ENCODE results near the gene CARD11. TPM values are rescaled to one million over a fixed set of nuclear protein-coding genes. Genes with fewer than 3 reads are reported as not detected.

Gene CARD11
- total and polyA plus RNA-seq, 2 experiments from 2014 or later: 17.7 to 29.0 TPM

DNA sequence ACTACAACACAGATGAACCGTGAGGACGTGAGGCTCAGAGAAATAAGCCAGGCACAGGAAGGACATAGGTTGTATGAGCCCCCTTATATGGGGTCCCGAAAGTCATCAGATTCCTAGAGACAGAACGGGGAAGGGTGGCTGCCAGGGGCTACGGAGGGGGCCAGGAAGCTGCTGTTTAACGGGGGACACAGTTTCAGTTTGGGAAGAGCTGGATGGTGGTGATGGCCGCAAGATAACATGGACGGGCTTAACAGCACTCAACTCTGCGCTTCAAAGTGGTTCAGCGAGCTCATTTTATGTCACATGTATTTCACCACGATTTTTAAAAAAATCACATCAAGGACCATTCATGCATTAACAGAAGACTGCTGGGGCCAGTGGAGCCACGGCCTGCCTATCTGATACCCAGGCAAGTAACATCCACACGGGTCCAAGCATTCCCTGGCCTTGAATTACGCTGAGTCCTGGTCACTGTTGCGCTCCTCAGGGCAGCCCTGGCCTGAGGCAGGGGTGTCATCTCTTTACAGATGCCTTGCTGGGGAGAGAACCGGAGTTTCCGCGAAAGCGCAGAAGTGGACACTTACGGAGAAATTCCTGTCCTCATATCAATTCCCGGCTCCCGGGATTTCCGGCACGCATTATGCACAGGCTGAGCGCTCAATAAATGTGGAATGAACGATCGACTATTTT is 1.5 kb downstream of the CARD11 start:
- Mint-ChIP-seq H3K4me1 (peaks cover 13% of the 10 kb centered on the region), H3K27ac (no peak overlapping the region), H3K27me3 (ENCODE audit: insufficient read depth, low read depth, poor library complexity) (peaks cover 17% of the 10 kb centered on the region), H3K9me3 (no peaks in the 10 kb centered on the region), H3K36me3 (ENCODE audit: low read depth) (no peaks in the 10 kb centered on the region; the same call in 2 of the 3 replicates), H3K4me3 (peak overlapping the region; percentile 61)
- ATAC-seq: no peak
- no peaks in the 10 kb centered on the region for H3K9me2 ChIP-seq (ENCODE audit: insufficient read depth)
- 0 out of 2 replicates have a peak, but pooled peaks cover 3% of the 10 kb centered on the region for H3F3A ChIP-seq (replicated peaks; ENCODE audit: low read depth)
- peaks cover 5% of the 10 kb centered on the region; the same call in 1 of the 2 replicates for H3K4me1 ChIP-seq (ENCODE audit: insufficient read depth)
- no peaks in the 10 kb centered on the region for H3K27me3 ChIP-seq (ENCODE audit: insufficient read depth)
- H4K20me1 ChIP-seq (replicated peaks; ENCODE audit: insufficient read depth): no peaks in the 10 kb centered on the region
- H3K27ac ChIP-seq (ENCODE audit: low read depth): no peak overlapping the region
- DNase-seq (ENCODE audit: low spot score): no peak
- H3K36me3 ChIP-seq (ENCODE audit: insufficient read depth): no peaks in the 10 kb centered on the region
- peak overlapping the region; percentile 93 for H3K4me2 ChIP-seq
- H2AFZ ChIP-seq: peak overlapping the region; percentile 98; the same call in 1 of the 2 replicates
- H3K4me3 ChIP-seq: peak overlapping the region; percentile 91
- TF ChIP-seq CREB1 (CRISPR knock-in tag; IDR thresholded peaks at IDR 0.05; ENCODE audit: low read depth) (no peak), ZNF114 (CRISPR knock-in tag; IDR thresholded peaks at IDR 0.05) (no peak), EZH2 (IDR thresholded peaks at IDR 0.05; ENCODE audit: low read depth, unreplicated experiment) (no peak), ZNF331 (CRISPR knock-in tag; IDR thresholded peaks at IDR 0.05; ENCODE audit: low read depth) (no peak), POLR2AphosphoS5 (IDR thresholded peaks at IDR 0.05; ENCODE audit: low read depth) (no peak), NANOG (IDR thresholded peaks at IDR 0.05; ENCODE audit: borderline replicate concordance) (no peak), JUNB (IDR thresholded peaks at IDR 0.05; ENCODE audit: unreplicated experiment) (no peak), STAT1 (IDR thresholded peaks at IDR 0.05; ENCODE audit: unreplicated experiment) (no peak), EZH2phosphoT487 (IDR thresholded peaks at IDR 0.05; ENCODE audit: unreplicated experiment) (no peak)
- TF ChIP-seq, protein P1, sequence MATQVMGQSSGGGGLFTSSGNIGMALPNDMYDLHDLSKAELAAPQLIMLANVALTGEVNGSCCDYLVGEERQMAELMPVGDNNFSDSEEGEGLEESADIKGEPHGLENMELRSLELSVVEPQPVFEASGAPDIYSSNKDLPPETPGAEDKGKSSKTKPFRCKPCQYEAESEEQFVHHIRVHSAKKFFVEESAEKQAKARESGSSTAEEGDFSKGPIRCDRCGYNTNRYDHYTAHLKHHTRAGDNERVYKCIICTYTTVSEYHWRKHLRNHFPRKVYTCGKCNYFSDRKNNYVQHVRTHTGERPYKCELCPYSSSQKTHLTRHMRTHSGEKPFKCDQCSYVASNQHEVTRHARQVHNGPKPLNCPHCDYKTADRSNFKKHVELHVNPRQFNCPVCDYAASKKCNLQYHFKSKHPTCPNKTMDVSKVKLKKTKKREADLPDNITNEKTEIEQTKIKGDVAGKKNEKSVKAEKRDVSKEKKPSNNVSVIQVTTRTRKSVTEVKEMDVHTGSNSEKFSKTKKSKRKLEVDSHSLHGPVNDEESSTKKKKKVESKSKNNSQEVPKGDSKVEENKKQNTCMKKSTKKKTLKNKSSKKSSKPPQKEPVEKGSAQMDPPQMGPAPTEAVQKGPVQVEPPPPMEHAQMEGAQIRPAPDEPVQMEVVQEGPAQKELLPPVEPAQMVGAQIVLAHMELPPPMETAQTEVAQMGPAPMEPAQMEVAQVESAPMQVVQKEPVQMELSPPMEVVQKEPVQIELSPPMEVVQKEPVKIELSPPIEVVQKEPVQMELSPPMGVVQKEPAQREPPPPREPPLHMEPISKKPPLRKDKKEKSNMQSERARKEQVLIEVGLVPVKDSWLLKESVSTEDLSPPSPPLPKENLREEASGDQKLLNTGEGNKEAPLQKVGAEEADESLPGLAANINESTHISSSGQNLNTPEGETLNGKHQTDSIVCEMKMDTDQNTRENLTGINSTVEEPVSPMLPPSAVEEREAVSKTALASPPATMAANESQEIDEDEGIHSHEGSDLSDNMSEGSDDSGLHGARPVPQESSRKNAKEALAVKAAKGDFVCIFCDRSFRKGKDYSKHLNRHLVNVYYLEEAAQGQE (IDR thresholded peaks at IDR 0.05; ENCODE audit: unreplicated experiment): no peak
- TF ChIP-seq, protein P2, sequence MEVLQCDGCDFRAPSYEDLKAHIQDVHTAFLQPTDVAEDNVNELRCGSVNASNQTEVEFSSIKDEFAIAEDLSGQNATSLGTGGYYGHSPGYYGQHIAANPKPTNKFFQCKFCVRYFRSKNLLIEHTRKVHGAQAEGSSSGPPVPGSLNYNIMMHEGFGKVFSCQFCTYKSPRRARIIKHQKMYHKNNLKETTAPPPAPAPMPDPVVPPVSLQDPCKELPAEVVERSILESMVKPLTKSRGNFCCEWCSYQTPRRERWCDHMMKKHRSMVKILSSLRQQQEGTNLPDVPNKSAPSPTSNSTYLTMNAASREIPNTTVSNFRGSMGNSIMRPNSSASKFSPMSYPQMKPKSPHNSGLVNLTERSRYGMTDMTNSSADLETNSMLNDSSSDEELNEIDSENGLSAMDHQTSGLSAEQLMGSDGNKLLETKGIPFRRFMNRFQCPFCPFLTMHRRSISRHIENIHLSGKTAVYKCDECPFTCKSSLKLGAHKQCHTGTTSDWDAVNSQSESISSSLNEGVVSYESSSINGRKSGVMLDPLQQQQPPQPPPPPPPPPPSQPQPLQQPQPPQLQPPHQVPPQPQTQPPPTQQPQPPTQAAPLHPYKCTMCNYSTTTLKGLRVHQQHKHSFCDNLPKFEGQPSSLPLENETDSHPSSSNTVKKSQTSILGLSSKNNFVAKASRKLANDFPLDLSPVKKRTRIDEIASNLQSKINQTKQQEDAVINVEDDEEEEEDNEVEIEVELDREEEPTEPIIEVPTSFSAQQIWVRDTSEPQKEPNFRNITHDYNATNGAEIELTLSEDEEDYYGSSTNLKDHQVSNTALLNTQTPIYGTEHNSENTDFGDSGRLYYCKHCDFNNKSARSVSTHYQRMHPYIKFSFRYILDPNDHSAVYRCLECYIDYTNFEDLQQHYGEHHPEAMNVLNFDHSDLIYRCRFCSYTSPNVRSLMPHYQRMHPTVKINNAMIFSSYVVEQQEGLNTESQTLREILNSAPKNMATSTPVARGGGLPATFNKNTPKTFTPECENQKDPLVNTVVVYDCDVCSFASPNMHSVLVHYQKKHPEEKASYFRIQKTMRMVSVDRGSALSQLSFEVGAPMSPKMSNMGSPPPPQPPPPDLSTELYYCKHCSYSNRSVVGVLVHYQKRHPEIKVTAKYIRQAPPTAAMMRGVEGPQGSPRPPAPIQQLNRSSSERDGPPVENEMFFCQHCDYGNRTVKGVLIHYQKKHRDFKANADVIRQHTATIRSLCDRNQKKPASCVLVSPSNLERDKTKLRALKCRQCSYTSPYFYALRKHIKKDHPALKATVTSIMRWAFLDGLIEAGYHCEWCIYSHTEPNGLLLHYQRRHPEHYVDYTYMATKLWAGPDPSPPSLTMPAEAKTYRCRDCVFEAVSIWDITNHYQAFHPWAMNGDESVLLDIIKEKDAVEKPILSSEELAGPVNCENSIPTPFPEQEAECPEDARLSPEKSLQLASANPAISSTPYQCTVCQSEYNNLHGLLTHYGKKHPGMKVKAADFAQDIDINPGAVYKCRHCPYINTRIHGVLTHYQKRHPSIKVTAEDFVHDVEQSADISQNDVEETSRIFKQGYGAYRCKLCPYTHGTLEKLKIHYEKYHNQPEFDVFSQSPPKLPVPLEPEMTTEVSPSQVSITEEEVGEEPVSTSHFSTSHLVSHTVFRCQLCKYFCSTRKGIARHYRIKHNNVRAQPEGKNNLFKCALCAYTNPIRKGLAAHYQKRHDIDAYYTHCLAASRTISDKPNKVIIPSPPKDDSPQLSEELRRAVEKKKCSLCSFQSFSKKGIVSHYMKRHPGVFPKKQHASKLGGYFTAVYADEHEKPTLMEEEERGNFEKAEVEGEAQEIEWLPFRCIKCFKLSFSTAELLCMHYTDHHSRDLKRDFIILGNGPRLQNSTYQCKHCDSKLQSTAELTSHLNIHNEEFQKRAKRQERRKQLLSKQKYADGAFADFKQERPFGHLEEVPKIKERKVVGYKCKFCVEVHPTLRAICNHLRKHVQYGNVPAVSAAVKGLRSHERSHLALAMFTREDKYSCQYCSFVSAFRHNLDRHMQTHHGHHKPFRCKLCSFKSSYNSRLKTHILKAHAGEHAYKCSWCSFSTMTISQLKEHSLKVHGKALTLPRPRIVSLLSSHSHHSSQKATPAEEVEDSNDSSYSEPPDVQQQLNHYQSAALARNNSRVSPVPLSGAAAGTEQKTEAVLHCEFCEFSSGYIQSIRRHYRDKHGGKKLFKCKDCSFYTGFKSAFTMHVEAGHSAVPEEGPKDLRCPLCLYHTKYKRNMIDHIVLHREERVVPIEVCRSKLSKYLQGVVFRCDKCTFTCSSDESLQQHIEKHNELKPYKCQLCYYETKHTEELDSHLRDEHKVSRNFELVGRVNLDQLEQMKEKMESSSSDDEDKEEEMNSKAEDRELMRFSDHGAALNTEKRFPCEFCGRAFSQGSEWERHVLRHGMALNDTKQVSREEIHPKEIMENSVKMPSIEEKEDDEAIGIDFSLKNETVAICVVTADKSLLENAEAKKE (CRISPR knock-in tag; IDR thresholded peaks at IDR 0.05): no peak
- TF ChIP-seq, protein P3, sequence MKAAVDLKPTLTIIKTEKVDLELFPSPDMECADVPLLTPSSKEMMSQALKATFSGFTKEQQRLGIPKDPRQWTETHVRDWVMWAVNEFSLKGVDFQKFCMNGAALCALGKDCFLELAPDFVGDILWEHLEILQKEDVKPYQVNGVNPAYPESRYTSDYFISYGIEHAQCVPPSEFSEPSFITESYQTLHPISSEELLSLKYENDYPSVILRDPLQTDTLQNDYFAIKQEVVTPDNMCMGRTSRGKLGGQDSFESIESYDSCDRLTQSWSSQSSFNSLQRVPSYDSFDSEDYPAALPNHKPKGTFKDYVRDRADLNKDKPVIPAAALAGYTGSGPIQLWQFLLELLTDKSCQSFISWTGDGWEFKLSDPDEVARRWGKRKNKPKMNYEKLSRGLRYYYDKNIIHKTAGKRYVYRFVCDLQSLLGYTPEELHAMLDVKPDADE (IDR thresholded peaks at IDR 0.05): no peak
- H3K79me2 ChIP-seq (replicated peaks; ENCODE audit: insufficient read depth): peaks cover 47% of the 10 kb centered on the region
